GM18499 (cell line): Measurements from ENCODE around the gene ZNF724.
"Not testable (repeated sequence)": the region's sequence is repeated elsewhere in the genome, so short reads cannot be mapped to it uniquely, and the experiment has no call there.

ENCODE experiments used
- ATAC-seq: cut with Tn5 transposase; IDR thresholded peaks from one replicate; pipeline ENCODE4 v1.9.1; 2021; ENCODE audit warnings: moderate number of reproducible peaks; ENCODE audit not compliant: insufficient read depth, unreplicated experiment

The ZNF724 gene

GRCh38 chr19:23249911-23250649 lies at the start of gene ZNF724:
Gene ZNF724, minus strand, starts transcription at chr19:23250394. Its CDS starts 152 bp downstream, at chr19:23250242.
- peak; percentile 97 for ATAC-seq

- ATAC-seq = no peak
These were observed 43.9 kb upstream of the ZNF724 start for GRCh38 chr19:23294141-23294540.

- ATAC-seq = not testable (repeated sequence)
These were observed 39.8 kb upstream of the ZNF724 start for GRCh38 chr19:23289966-23290365.

GRCh38 chr19:23287620-23288019 lies 37.4 kb upstream of the ZNF724 start:
- no peak for ATAC-seq

- ATAC-seq = no peak
These were observed 36.3 kb upstream of the ZNF724 start for GRCh38 chr19:23286477-23286876.

- no peak for ATAC-seq
These were observed 35.8 kb upstream of the ZNF724 start for GRCh38 chr19:23285948-23286347.

GRCh38 chr19:23285326-23285725 lies 35.1 kb upstream of the ZNF724 start:
- not testable (repeated sequence) for ATAC-seq

GRCh38 chr19:23283925-23284324 lies 33.7 kb upstream of the ZNF724 start:
- no peak for ATAC-seq

- no peak for ATAC-seq
These were observed 31.6 kb upstream of the ZNF724 start for GRCh38 chr19:23281663-23282276.

- not testable (repeated sequence) for ATAC-seq
These were observed 27.9 kb upstream of the ZNF724 start for GRCh38 chr19:23278118-23278517.

GRCh38 chr19:23273590-23274412 lies 23.6 kb upstream of the ZNF724 start:
- ATAC-seq = peak; percentile 99

- no peak for ATAC-seq
These were observed 22.9 kb upstream of the ZNF724 start for GRCh38 chr19:23273022-23273589.

- no peak for ATAC-seq
These were observed 13.8 kb upstream of the ZNF724 start for GRCh38 chr19:23263870-23264590.

- no peak for ATAC-seq
These were observed 13.2 kb upstream of the ZNF724 start for GRCh38 chr19:23263396-23263795.

GRCh38 chr19:23262920-23263319 lies 12.7 kb upstream of the ZNF724 start:
- ATAC-seq = no peak

GRCh38 chr19:23261496-23262020 lies 11.4 kb upstream of the ZNF724 start:
- ATAC-seq = no peak

GRCh38 chr19:23260956-23261355 lies 10.8 kb upstream of the ZNF724 start:
- ATAC-seq = no peak

GRCh38 chr19:23259961-23260360 lies 9.8 kb upstream of the ZNF724 start:
- no peak for ATAC-seq

GRCh38 chr19:23255700-23256099 lies 5.5 kb upstream of the ZNF724 start:
- no peak for ATAC-seq
